NCI-H1694 treated with DMSO at 0.1 percent for 48 hours (cell line): ENCODE results near the gene PRPF19.

Experiments used
- DNase-seq: peaks from one replicate; lab custom pipeline; 2025; lab: John Stamatoyannopoulos, UW

The PRPF19 gene

GRCh38 chr11:60872961-60873524 lies 33.3 kb downstream of the PRPF19 start:
- no peak for DNase-seq

GRCh38 chr11:60872124-60872960 lies 34.0 kb downstream of the PRPF19 start:
- no peak for DNase-seq

GRCh38 chr11:60871378-60872061 lies 34.9 kb downstream of the PRPF19 start:
- no peak for DNase-seq

- no peak for DNase-seq
Measured at GRCh38 chr11:60870733-60871377, 35.5 kb downstream of the PRPF19 start.

- peak; percentile 39 for DNase-seq
Measured at GRCh38 chr11:60870276-60870675, 36.1 kb downstream of the PRPF19 start.

- no peak for DNase-seq
Measured at GRCh38 chr11:60869451-60869825, 36.9 kb downstream of the PRPF19 start.

GRCh38 chr11:60868682-60869450 lies 37.5 kb downstream of the PRPF19 start:
- DNase-seq = no peak

GRCh38 chr11:60867871-60868681 lies 38.3 kb downstream of the PRPF19 start:
- no peak for DNase-seq

- no peak for DNase-seq
Measured at GRCh38 chr11:60866911-60867870, 39.2 kb downstream of the PRPF19 start, which contains the start of gene ZP1. Gene ZP1, plus strand, starts transcription at chr11:60867542. Its CDS starts 20 bp downstream, at chr11:60867562.

GRCh38 chr11:60864856-60865513 lies 41.4 kb downstream of the PRPF19 start:
- no peak for DNase-seq

- DNase-seq = no peak
Measured at GRCh38 chr11:60863550-60864521, 42.5 kb downstream of the PRPF19 start.

GRCh38 chr11:60862171-60862570 lies 44.2 kb downstream of the PRPF19 start:
- DNase-seq = no peak

GRCh38 chr11:60860943-60861342 lies 45.4 kb downstream of the PRPF19 start:
- no peak for DNase-seq

GRCh38 chr11:60859616-60860250 lies 46.7 kb downstream of the PRPF19 start:
- no peak for DNase-seq

- DNase-seq = no peak
Measured at GRCh38 chr11:60858731-60859464, 47.5 kb downstream of the PRPF19 start.

- DNase-seq = no peak
Measured at GRCh38 chr11:60858236-60858635, 48.1 kb downstream of the PRPF19 start.
